ENCODE results near the gene SIPA1. TPM values are rescaled to one million over a fixed set of nuclear protein-coding genes. Genes with fewer than 3 reads are reported as not detected.

Gene SIPA1
- total and polyA plus RNA-seq, 2 of the 13 experiments (the other 11 are each of a cell fraction or from before 2014, with no cell fraction given), result 5.8 to 7.7 TPM

- TF ChIP-seq ZNF546 (CRISPR knock-in tag; conservative IDR thresholded peaks at IDR 0.05) (0 out of 2 replicates have a peak, but pooled peaks have one; percentile 33), AGO1 (IDR thresholded peaks at IDR 0.05; ENCODE audit: low read depth, low read length, poor library complexity, severe bottlenecking) (no peak), ZFP1 (CRISPR knock-in tag; IDR thresholded peaks at IDR 0.05) (0 out of 2 replicates have a peak, but pooled peaks have one; percentile 60), HOXA3 (CRISPR knock-in tag; IDR thresholded peaks at IDR 0.05) (0 out of 2 replicates have a peak, but pooled peaks have one; percentile 29), ZNF362 (CRISPR knock-in tag; IDR thresholded peaks at IDR 0.05; ENCODE audit: borderline replicate concordance) (peak; percentile 83; the same call in 1 of the 2 replicates), TSC22D2 (CRISPR knock-in tag; IDR thresholded peaks at IDR 0.05; ENCODE audit: borderline replicate concordance) (no peak), NCOA1 (CRISPR knock-in tag; IDR thresholded peaks at IDR 0.05) (peak; percentile 17; the same call in 1 of the 2 replicates), ZNF879 (CRISPR knock-in tag; IDR thresholded peaks at IDR 0.05) (0 out of 2 replicates have a peak, but pooled peaks have one; percentile 9), TIGD3 (CRISPR knock-in tag; IDR thresholded peaks at IDR 0.05; ENCODE audit: borderline replicate concordance) (no peak), HMG20B (CRISPR knock-in tag; conservative IDR thresholded peaks at IDR 0.05) (peak; percentile 67; the same call in 1 of the 2 replicates), ZNF350 (CRISPR knock-in tag; IDR thresholded peaks at IDR 0.05; ENCODE audit: borderline replicate concordance, low read depth) (peak; percentile 66; the same call in 1 of the 2 replicates), ZSCAN29 (CRISPR knock-in tag; conservative IDR thresholded peaks at IDR 0.05) (peak; percentile 26; the same call in 1 of the 2 replicates), ZNF567 (CRISPR knock-in tag; IDR thresholded peaks at IDR 0.05; ENCODE audit: borderline replicate concordance) (0 out of 2 replicates have a peak, but pooled peaks have one; percentile 38), ZEB1 (IDR thresholded peaks at IDR 0.05; ENCODE audit: insufficient replicate concordance, low read depth) (peak; percentile 43), ZNF367 (CRISPR knock-in tag; IDR thresholded peaks at IDR 0.05; ENCODE audit: borderline replicate concordance) (no peak), CCAR2 (optimal IDR thresholded peaks at IDR 0.05; ENCODE audit: low read depth, low read length) (no peak), HNF4G (IDR thresholded peaks at IDR 0.05; ENCODE audit: borderline replicate concordance, low read depth, low read length) (no peak), HNF4G (CRISPR knock-in tag; IDR thresholded peaks at IDR 0.05; ENCODE audit: borderline replicate concordance, low read depth) (0 out of 2 replicates have a peak, but pooled peaks have one; percentile 40), ZNF570 (CRISPR knock-in tag; IDR thresholded peaks at IDR 0.05; ENCODE audit: borderline replicate concordance) (no peak), ZNF704 (CRISPR knock-in tag; IDR thresholded peaks at IDR 0.05; ENCODE audit: borderline replicate concordance) (no peak), ZNF337 (CRISPR knock-in tag; IDR thresholded peaks at IDR 0.05; ENCODE audit: borderline replicate concordance, low read depth) (peak; percentile 18; the same call in 1 of the 2 replicates), E2F2 (CRISPR knock-in tag; IDR thresholded peaks at IDR 0.05; ENCODE audit: borderline replicate concordance) (no peak), ZFP36L1 (CRISPR knock-in tag; IDR thresholded peaks at IDR 0.05) (no peak; the same call in 1 of the 2 replicates)
These were observed 15.6 kb downstream of the SIPA1 start (continued) for GRCh38 chr11:65653229-65654225.
